Mesenchymal stem cell (in vitro differentiated cells and primary cell): ENCODE measurements around the gene ANKRD16.
A peak's percentile ranks its signal among the peaks of the same experiment; 100 is the strongest.

ENCODE experiments used
- DNase-seq: peaks from one replicate; pipeline ENCODE4 v3.0.0-alpha.2; 2013
- H2AFZ ChIP-seq: one replicate; pipeline ENCODE4 v1.6.1; 2013; ENCODE audit warnings: low read depth, mild to moderate bottlenecking, control low read depth, inconsistent platforms, low read length, moderate library complexity
- H2AK5ac ChIP-seq: 2 replicates; pipeline ENCODE4 v1.6.1; 2013; ENCODE audit warnings: low read length, moderate library complexity, mild to moderate bottlenecking, inconsistent platforms; ENCODE audit not compliant: severe bottlenecking
- H2BK120ac ChIP-seq: one replicate; pipeline ENCODE4 v1.6.1; 2013; ENCODE audit warnings: low read depth, mild to moderate bottlenecking, inconsistent platforms, low read length, moderate library complexity
- H2BK12ac ChIP-seq, 2 experiments: one replicate each; pipeline ENCODE4 v1.6.1; 2013; ENCODE audit warnings: inconsistent platforms in 2 of 2, low read length in 2 of 2, mild to moderate bottlenecking in 2 of 2, moderate library complexity in 2 of 2, control low read depth in 1 of 2
- H2BK15ac ChIP-seq: one replicate; pipeline ENCODE4 v1.6.1; 2013; ENCODE audit warnings: mild to moderate bottlenecking, low read depth, inconsistent platforms; ENCODE audit not compliant: poor library complexity, severe bottlenecking
- H2BK5ac ChIP-seq: 2 replicates; pipeline ENCODE4 v1.6.1; 2013; ENCODE audit warnings: low read depth, mild to moderate bottlenecking, low read length, control low read depth, inconsistent platforms; ENCODE audit not compliant: poor library complexity, severe bottlenecking
- H3K14ac ChIP-seq, 2 experiments: one replicate each; pipeline ENCODE4 v1.6.1; 2013; ENCODE audit warnings: inconsistent platforms in 2 of 2, low read length in 2 of 2, control low read depth in 1 of 2, mild to moderate bottlenecking in 1 of 2, moderate library complexity in 1 of 2
- H3K18ac ChIP-seq, 2 experiments: one replicate each; pipeline ENCODE4 v1.6.1; 2013; ENCODE audit warnings: inconsistent platforms in 2 of 2, low read length in 2 of 2, control low read depth in 1 of 2, low read depth in 1 of 2, mild to moderate bottlenecking in 1 of 2
- H3K23ac ChIP-seq, 2 experiments: one replicate each; pipeline ENCODE4 v1.6.1; 2013; ENCODE audit warnings: inconsistent platforms in 2 of 2, low read length in 2 of 2, mild to moderate bottlenecking in 2 of 2, moderate library complexity in 2 of 2, control low read depth in 1 of 2
- H3K27ac ChIP-seq: 2 replicates; pipeline ENCODE4 v1.5.1; 2013; ENCODE audit warnings: mild to moderate bottlenecking, moderate library complexity, low read length, control low read depth, inconsistent platforms; ENCODE audit not compliant: poor library complexity, severe bottlenecking
- H3K27me3 ChIP-seq, 2 experiments: 2 replicates each; pipeline versions ENCODE4 v1.6.1 to v1.7.0; 2013; ENCODE audit warnings: low read length in 2 of 2, mild to moderate bottlenecking in 2 of 2, moderate library complexity in 2 of 2, control low read depth in 1 of 2, inconsistent platforms in 1 of 2; ENCODE audit not compliant: control insufficient read depth in 1 of 2, insufficient read depth in 1 of 2
- H3K36me3 ChIP-seq, 2 experiments: 2 replicates each; pipeline versions ENCODE4 v1.6.1 to v1.7.0; 2013; ENCODE audit warnings: low read length in 2 of 2, control low read depth in 1 of 2, inconsistent platforms in 1 of 2, low read depth in 1 of 2, mild to moderate bottlenecking in 1 of 2; ENCODE audit not compliant: insufficient read depth in 2 of 2, control insufficient read depth in 1 of 2
- H3K4ac ChIP-seq, 2 experiments: one replicate each; pipeline ENCODE4 v1.6.1; 2013; ENCODE audit warnings: inconsistent platforms in 2 of 2, low read length in 2 of 2, mild to moderate bottlenecking in 2 of 2, moderate library complexity in 2 of 2, control low read depth in 1 of 2, low read depth in 1 of 2
- H3K4me1 ChIP-seq: 2 replicates; pipeline ENCODE4 v1.6.1; 2013; ENCODE audit warnings: low read depth, low read length, control low read depth; ENCODE audit not compliant: control insufficient read depth, insufficient read depth
- H3K4me2 ChIP-seq: 2 replicates; pipeline ENCODE4 v1.6.1; 2013; ENCODE audit warnings: low read length, mild to moderate bottlenecking, inconsistent platforms; ENCODE audit not compliant: poor library complexity, severe bottlenecking
- H3K4me3 ChIP-seq, 2 experiments: 2 replicates each; pipeline versions ENCODE4 v1.5.1 to v1.7.0; 2013; ENCODE audit warnings: low read length in 2 of 2, mild to moderate bottlenecking in 2 of 2, control low read depth in 1 of 2, low read depth in 1 of 2; ENCODE audit not compliant: insufficient read depth in 1 of 2
- H3K79me1 ChIP-seq: replicated peaks from 2 replicates; pipeline ENCODE4 v1.6.1; 2013; ENCODE audit warnings: mild to moderate bottlenecking, control low read depth, low read length, inconsistent platforms; ENCODE audit not compliant: poor library complexity, severe bottlenecking
- H3K9ac ChIP-seq: 2 replicates; pipeline ENCODE4 v1.7.0; 2013; ENCODE audit warnings: mild to moderate bottlenecking, low read length, moderate library complexity
- H3K9me3 ChIP-seq: 2 replicates; pipeline ENCODE4 v1.7.0; 2013; ENCODE audit warnings: mild to moderate bottlenecking, low read length; ENCODE audit not compliant: control insufficient read depth
- H4K8ac ChIP-seq: one replicate; pipeline ENCODE4 v1.6.1; 2013; ENCODE audit warnings: inconsistent platforms, mild to moderate bottlenecking, low read length, moderate library complexity
- H4K91ac ChIP-seq: one replicate; pipeline ENCODE4 v1.6.1; 2013; ENCODE audit warnings: mild to moderate bottlenecking, low read length, inconsistent platforms
- WGBS: methylation state at CpG from one replicate; pipeline ENCODE4 v1.1.7; 2013; ENCODE audit warnings: mixed read lengths; 5-methylcytosine and 5-hydroxymethylcytosine counted together

Gene ANKRD16

DNA sequence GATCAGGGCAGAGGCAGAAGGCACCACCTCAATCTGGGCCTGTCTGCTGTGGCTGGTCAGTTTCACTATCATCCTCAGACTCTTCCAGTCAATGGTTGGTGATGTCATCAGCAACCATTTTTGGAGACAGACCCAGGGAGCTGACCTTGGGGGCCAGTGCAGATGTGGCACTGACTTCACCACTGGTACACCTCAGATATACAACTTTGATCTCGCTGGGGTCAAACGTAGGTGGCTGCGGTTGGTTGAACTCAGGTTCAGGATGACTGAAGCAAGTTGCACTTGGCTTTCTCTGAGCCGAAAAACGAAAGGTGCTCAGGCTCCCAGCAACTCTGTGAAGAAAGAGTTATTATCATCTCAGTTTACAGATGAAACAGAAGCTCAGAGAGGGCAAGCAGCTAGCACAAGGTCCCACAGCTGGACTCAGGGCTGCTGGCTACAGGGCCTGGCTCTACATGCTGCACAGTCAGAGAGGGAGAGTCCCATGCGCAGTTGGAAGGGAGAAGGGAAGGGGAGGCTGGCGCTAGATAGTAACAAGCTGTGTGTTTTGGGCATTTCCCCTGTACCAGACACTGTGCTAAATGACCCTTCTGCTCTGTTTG, 27.2 kb downstream of the ANKRD16 start:
- 94% methylated on average over 6 of the region's 7 CpGs for WGBS
- Histone ChIP-seq H3K36me3 (no peaks in the 10 kb centered on the region), H2AFZ (no peak overlapping the region), H2BK120ac (no peak overlapping the region), H3K14ac (no peak overlapping the region), H3K27ac (no peak overlapping the region), H3K27me3 (no peaks in the 10 kb centered on the region), H3K9ac (no peak overlapping the region), H2BK15ac (no peak overlapping the region), H3K9me3 (no peaks in the 10 kb centered on the region), H2BK5ac (no peak overlapping the region), H2AK5ac (peak overlapping the region; percentile 11), H3K18ac (peak overlapping the region in 1 of 2 experiments; percentile 54), H3K23ac (peak overlapping the region in 1 of 2 experiments; percentile 57), H2BK12ac (peak overlapping the region in 1 of 2 experiments; percentile 51), H4K8ac (no peak overlapping the region), H3K4ac (peak overlapping the region in 1 of 2 experiments; percentile 57), H3K79me1 (no peaks in the 10 kb centered on the region), H3K4me3 (no peak overlapping the region), H4K91ac (no peak overlapping the region), H3K4me2 (no peak overlapping the region), H3K4me1 (peaks cover 5% of the 10 kb centered on the region)
- DNase-seq = peak; percentile 38

DNA sequence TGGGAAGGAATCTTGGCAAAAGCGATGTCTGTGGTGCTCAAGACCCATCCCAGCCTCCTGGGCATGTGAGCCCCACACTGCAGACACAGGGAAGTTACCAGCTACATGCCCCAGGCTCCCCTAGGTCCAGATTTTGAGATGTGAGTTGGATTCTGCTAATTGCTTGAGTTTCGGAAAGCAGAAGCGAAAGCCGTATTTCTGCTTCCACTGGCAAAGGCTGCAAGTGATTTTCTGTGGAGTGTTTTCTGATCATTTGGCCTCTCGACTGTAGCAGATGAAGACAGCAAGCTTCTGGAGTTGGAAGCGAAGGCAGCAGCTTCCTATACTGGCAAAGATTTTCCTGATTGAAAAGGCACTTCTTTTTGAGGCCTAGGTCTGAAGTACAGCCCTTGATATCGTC, 29.6 kb downstream of the ANKRD16 start:
- no peak overlapping the region for H2AK5ac ChIP-seq
- H3K23ac ChIP-seq = no peak overlapping the region
- H3K9me3 ChIP-seq = no peaks in the 10 kb centered on the region
- WGBS = 95% methylated on average over 7 of the region's 7 CpGs
- no peak overlapping the region for H3K14ac ChIP-seq
- H2AFZ ChIP-seq = no peak overlapping the region
- no peak overlapping the region for H2BK15ac ChIP-seq
- H2BK120ac ChIP-seq = no peak overlapping the region
- H3K4ac ChIP-seq = peak overlapping the region in 1 of 2 experiments; percentile 67
- H3K27ac ChIP-seq = no peak overlapping the region
- H4K91ac ChIP-seq = no peak overlapping the region
- no peaks in the 10 kb centered on the region for H3K36me3 ChIP-seq
- H3K4me2 ChIP-seq = no peak overlapping the region
- no peak overlapping the region for H3K9ac ChIP-seq
- no peaks in the 10 kb centered on the region for H3K79me1 ChIP-seq
- H3K18ac ChIP-seq = no peak overlapping the region
- peaks cover 5% of the 10 kb centered on the region for H3K4me1 ChIP-seq
- H3K4me3 ChIP-seq = no peak overlapping the region
- H4K8ac ChIP-seq = no peak overlapping the region
- H2BK12ac ChIP-seq = peak overlapping the region; percentile 45 to 56
- H3K27me3 ChIP-seq = no peaks in the 10 kb centered on the region
- H2BK5ac ChIP-seq = no peak overlapping the region
- no peak for DNase-seq

DNA sequence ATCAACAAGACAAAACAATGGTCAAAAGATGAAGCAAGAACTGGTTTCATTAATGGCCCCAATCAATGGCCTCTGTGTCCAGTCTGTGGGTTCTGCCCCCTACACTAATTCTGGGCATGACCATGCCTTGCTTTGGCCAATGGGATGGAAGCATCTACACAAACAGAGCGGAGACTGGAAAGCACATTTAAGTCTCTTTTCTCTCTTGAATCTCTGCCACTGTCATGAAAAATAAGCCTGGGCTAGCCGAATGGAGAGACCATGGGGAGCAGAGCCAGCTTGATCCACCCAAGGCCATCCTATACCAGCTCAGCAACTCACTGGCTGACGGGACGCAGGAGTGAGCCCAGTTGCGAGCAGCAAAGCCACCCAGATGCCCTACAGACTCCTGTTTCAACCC, 30.9 kb downstream of the ANKRD16 start:
- Histone ChIP-seq H3K27ac (no peak overlapping the region), H2BK12ac (no peak overlapping the region), H2BK120ac (no peak overlapping the region), H3K4me3 (no peak overlapping the region), H3K79me1 (no peaks in the 10 kb centered on the region), H3K4me1 (peaks cover 5% of the 10 kb centered on the region), H3K14ac (no peak overlapping the region), H2AFZ (no peak overlapping the region), H3K9ac (no peak overlapping the region), H3K18ac (no peak overlapping the region), H3K36me3 (no peaks in the 10 kb centered on the region), H4K91ac (no peak overlapping the region), H2BK15ac (no peak overlapping the region), H2AK5ac (no peak overlapping the region), H2BK5ac (no peak overlapping the region), H3K4me2 (no peak overlapping the region), H3K4ac (no peak overlapping the region), H3K9me3 (no peaks in the 10 kb centered on the region), H3K23ac (no peak overlapping the region), H4K8ac (no peak overlapping the region), H3K27me3 (no peaks in the 10 kb centered on the region)
- WGBS = 99% methylated on average over 5 of the region's 5 CpGs
- DNase-seq = no peak

DNA sequence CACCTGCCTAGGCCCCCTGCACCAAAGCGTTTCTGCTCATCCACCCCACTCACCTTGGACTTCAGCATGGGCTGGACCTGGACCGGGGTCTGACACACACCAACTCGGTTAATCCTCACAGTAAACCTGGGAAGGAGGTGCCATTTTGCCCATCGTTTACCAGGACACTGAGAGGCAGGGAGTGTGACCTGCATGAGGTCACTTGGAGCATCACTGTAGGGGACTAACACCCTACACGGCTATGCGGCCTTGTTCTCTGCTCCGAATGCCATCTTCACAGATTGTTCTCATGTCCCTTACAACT, 33.0 kb downstream of the ANKRD16 start:
- 91% methylated on average over 7 of the region's 7 CpGs for WGBS
- DNase-seq = no peak
- H3K27ac ChIP-seq = no peak overlapping the region
- H4K8ac ChIP-seq = no peak overlapping the region
- H2BK5ac ChIP-seq = no peak overlapping the region
- H3K9me3 ChIP-seq = no peaks in the 10 kb centered on the region
- no peak overlapping the region for H4K91ac ChIP-seq
- no peak overlapping the region for H3K18ac ChIP-seq
- no peak overlapping the region for H3K4me2 ChIP-seq
- no peak overlapping the region for H3K23ac ChIP-seq
- peak overlapping the region in 1 of 2 experiments; percentile 43 for H2BK12ac ChIP-seq
- H2BK15ac ChIP-seq = no peak overlapping the region
- no peak overlapping the region for H3K14ac ChIP-seq
- no peak overlapping the region for H3K4me3 ChIP-seq
- no peaks in the 10 kb centered on the region for H3K36me3 ChIP-seq
- no peak overlapping the region for H2BK120ac ChIP-seq
- H3K4me1 ChIP-seq = no peaks in the 10 kb centered on the region
- no peak overlapping the region for H3K9ac ChIP-seq
- H2AFZ ChIP-seq = no peak overlapping the region
- H3K27me3 ChIP-seq = no peaks in the 10 kb centered on the region
- H2AK5ac ChIP-seq = no peak overlapping the region
- H3K4ac ChIP-seq = no peak overlapping the region
- no peaks in the 10 kb centered on the region for H3K79me1 ChIP-seq
